Measurements from ENCODE around the gene PPM1L.

Gene PPM1L

GRCh38 chr3:160921020-160921635 is 165.1 kb downstream of the PPM1L start:
- in situ Hi-C loops (cut with MboI; ENCODE audit: low sequenced_read_pairs), result no loop called here

- in situ Hi-C loops (cut with MboI; ENCODE audit: low sequenced_read_pairs), result loop anchor here (25.0 kb wide), 1 partner anchor 237 kb away; the partner anchor contains the start of gene ARL14
Observed at GRCh38 chr3:160924776-160925175, 168.7 kb downstream of the PPM1L start.

GRCh38 chr3:160927620-160928019 is 171.6 kb downstream of the PPM1L start:
- in situ Hi-C loops (cut with MboI; ENCODE audit: low sequenced_read_pairs), result loop anchor here (25.0 kb wide), 1 partner anchor 240 kb away; the partner anchor contains the start of gene ARL14

- in situ Hi-C loops (cut with MboI; ENCODE audit: low sequenced_read_pairs), result loop anchor here (25.0 kb wide), 1 partner anchor 241 kb away; the partner anchor contains the start of gene ARL14
Observed at GRCh38 chr3:160928183-160928726, 172.2 kb downstream of the PPM1L start.

- in situ Hi-C loops (cut with MboI; ENCODE audit: low sequenced_read_pairs), result loop anchor here (25.0 kb wide), 1 partner anchor 242 kb away; the partner anchor contains the start of gene ARL14
Observed at GRCh38 chr3:160929595-160929994, 173.6 kb downstream of the PPM1L start.

GRCh38 chr3:160931474-160931873 is 175.4 kb downstream of the PPM1L start:
- in situ Hi-C loops (cut with MboI; ENCODE audit: low sequenced_read_pairs), result loop anchor here (25.0 kb wide), 1 partner anchor 244 kb away; the partner anchor contains the start of gene ARL14

GRCh38 chr3:160935413-160936095 is 179.5 kb downstream of the PPM1L start:
- in situ Hi-C loops (cut with MboI; ENCODE audit: low sequenced_read_pairs), result loop anchor here (25.0 kb wide), 1 partner anchor 248 kb away; the partner anchor contains the start of gene ARL14

GRCh38 chr3:160941885-160942494 is 186.0 kb downstream of the PPM1L start:
- in situ Hi-C loops (cut with MboI; ENCODE audit: low sequenced_read_pairs), result loop anchor here (25.0 kb wide), 1 partner anchor 255 kb away; the partner anchor contains the start of gene ARL14

GRCh38 chr3:160943996-160944395 is 188.0 kb downstream of the PPM1L start:
- in situ Hi-C loops (cut with MboI; ENCODE audit: low sequenced_read_pairs), result loop anchor here (25.0 kb wide), 1 partner anchor 257 kb away; the partner anchor contains the start of gene ARL14

- in situ Hi-C loops (cut with MboI; ENCODE audit: low sequenced_read_pairs), result loop anchor here (25.0 kb wide), 1 partner anchor 258 kb away; the partner anchor contains the start of gene ARL14
Observed at GRCh38 chr3:160945336-160945735, 189.3 kb downstream of the PPM1L start.

- in situ Hi-C loops (cut with MboI; ENCODE audit: low sequenced_read_pairs), result loop anchor here (25.0 kb wide), 1 partner anchor 261 kb away; the partner anchor contains the start of gene ARL14
Observed at GRCh38 chr3:160948273-160948672, 192.2 kb downstream of the PPM1L start.

GRCh38 chr3:160949460-160949859 is 193.4 kb downstream of the PPM1L start:
- in situ Hi-C loops (cut with MboI; ENCODE audit: low sequenced_read_pairs), result loop anchor here (25.0 kb wide), 1 partner anchor 262 kb away; the partner anchor contains the start of gene ARL14

- in situ Hi-C loops (cut with MboI; ENCODE audit: low sequenced_read_pairs), result no loop called here
Observed at GRCh38 chr3:160950542-160950941, 194.5 kb downstream of the PPM1L start.

GRCh38 chr3:160950954-160951353 is 194.9 kb downstream of the PPM1L start:
- in situ Hi-C loops (cut with MboI; ENCODE audit: low sequenced_read_pairs), result no loop called here

- in situ Hi-C loops (cut with MboI; ENCODE audit: low sequenced_read_pairs), result no loop called here
Observed at GRCh38 chr3:160951642-160952487, 195.8 kb downstream of the PPM1L start.

- in situ Hi-C loops (cut with MboI; ENCODE audit: low sequenced_read_pairs), result no loop called here
Observed at GRCh38 chr3:160953686-160954085, 197.7 kb downstream of the PPM1L start.

GRCh38 chr3:160956785-160957184 is 200.8 kb downstream of the PPM1L start:
- in situ Hi-C loops (cut with MboI; ENCODE audit: low sequenced_read_pairs), result no loop called here

- in situ Hi-C loops (cut with MboI; ENCODE audit: low sequenced_read_pairs), result no loop called here
Observed at GRCh38 chr3:160960568-160960967, 204.5 kb downstream of the PPM1L start.

GRCh38 chr3:160963949-160964348 is 207.9 kb downstream of the PPM1L start:
- in situ Hi-C loops (cut with MboI; ENCODE audit: low sequenced_read_pairs), result no loop called here

- in situ Hi-C loops (cut with MboI; ENCODE audit: low sequenced_read_pairs), result no loop called here
Observed at GRCh38 chr3:160968761-160969160, 212.7 kb downstream of the PPM1L start.
